GM10847 (cell line): ENCODE results near the gene NHLRC3.

Experiments
- POLR2A ChIP-seq: IDR thresholded peaks from 2 replicates; pipeline ENCODE4 v1.6.1; 2011; ENCODE audit not compliant: insufficient read length; ENCODE audit errors: extremely low read depth

Gene NHLRC3

GRCh38 chr13:39038569-39039030 is 344 bp downstream of the NHLRC3 start:
- no peak for TF ChIP-seq POLR2A

GRCh38 chr13:39039041-39039440 is 785 bp downstream of the NHLRC3 start:
- TF ChIP-seq POLR2A = no peak

GRCh38 chr13:39040206-39040605 is 1.9 kb downstream of the NHLRC3 start:
- no peak for TF ChIP-seq POLR2A

- TF ChIP-seq POLR2A = no peak
Measured at GRCh38 chr13:39044536-39044935, 6.3 kb downstream of the NHLRC3 start.

GRCh38 chr13:39047560-39047959 is 9.3 kb downstream of the NHLRC3 start:
- TF ChIP-seq POLR2A = no peak

GRCh38 chr13:39048806-39049205 is 10.6 kb downstream of the NHLRC3 start:
- no peak for TF ChIP-seq POLR2A

GRCh38 chr13:39049274-39049673 is 11.0 kb downstream of the NHLRC3 start:
- TF ChIP-seq POLR2A = no peak

GRCh38 chr13:39051157-39051556 is 12.9 kb downstream of the NHLRC3 start:
- no peak for TF ChIP-seq POLR2A

- no peak for TF ChIP-seq POLR2A
Measured at GRCh38 chr13:39052944-39053343, 14.7 kb downstream of the NHLRC3 start.

- no peak for TF ChIP-seq POLR2A
Measured at GRCh38 chr13:39054112-39054511, 15.9 kb downstream of the NHLRC3 start.

GRCh38 chr13:39056018-39056417 is 17.8 kb downstream of the NHLRC3 start:
- TF ChIP-seq POLR2A = no peak

GRCh38 chr13:39058040-39058439 is 19.8 kb downstream of the NHLRC3 start:
- no peak for TF ChIP-seq POLR2A

- TF ChIP-seq POLR2A = no peak
Measured at GRCh38 chr13:39062004-39062403, 23.7 kb downstream of the NHLRC3 start.

GRCh38 chr13:39072842-39073241 is 34.6 kb downstream of the NHLRC3 start:
- TF ChIP-seq POLR2A = no peak

- no peak for TF ChIP-seq POLR2A
Measured at GRCh38 chr13:39073983-39074382, 35.7 kb downstream of the NHLRC3 start.

GRCh38 chr13:39091586-39091985 is 53.3 kb downstream of the NHLRC3 start:
- TF ChIP-seq POLR2A = no peak

- TF ChIP-seq POLR2A = no peak
Measured at GRCh38 chr13:39095500-39095899, 57.2 kb downstream of the NHLRC3 start.

- TF ChIP-seq POLR2A = no peak
Measured at GRCh38 chr13:39099231-39099630, 61.0 kb downstream of the NHLRC3 start.
